Smooth muscle cell (in vitro differentiated cells): ENCODE measurements around the gene BEX5. TPM values are rescaled to one million over a fixed set of nuclear protein-coding genes. Genes with fewer than 3 reads are reported as not detected.
"Not testable (repeated sequence)": the region's sequence is repeated elsewhere in the genome, so short reads cannot be mapped to it uniquely, and the experiment has no call there.

Source experiments
- DNase-seq: peaks from one replicate; lab custom pipeline; 2025; ENCODE audit not compliant: unreplicated experiment; lab: John Stamatoyannopoulos, UW
- H2AFZ ChIP-seq: fragments of 200-600 bp; sonication (generic); 2 replicates; pipeline ENCODE4 v1.6.0; 2016; ENCODE audit warnings: antibody characterized with exemption, low read depth, mild to moderate bottlenecking
- H3F3A ChIP-seq: fragments of 200-600 bp; sonication (generic); 2 replicates; pipeline ENCODE4 v1.6.0; 2017; ENCODE audit warnings: antibody characterized with exemption, low read depth
- H3K27ac ChIP-seq: fragments of 200-600 bp; sonication (generic); 2 replicates; pipeline ENCODE4 v1.5.1; 2016; ENCODE audit warnings: low read depth, mild to moderate bottlenecking
- H3K27me3 ChIP-seq: fragments of 200-600 bp; sonication (generic); 2 replicates; pipeline ENCODE4 v1.6.1; 2016; ENCODE audit warnings: low read depth, mild to moderate bottlenecking
- H3K36me3 ChIP-seq: fragments of 200-600 bp; sonication (generic); 2 replicates; pipeline ENCODE4 v1.5.1; 2016; ENCODE audit warnings: low read depth
- H3K4me1 ChIP-seq: fragments of 200-600 bp; sonication (generic); 2 replicates; pipeline ENCODE4 v1.5.1; 2016; ENCODE audit warnings: low read depth
- H3K4me2 ChIP-seq: fragments of 200-600 bp; sonication (generic); 2 replicates; pipeline ENCODE4 v1.6.0; 2016; ENCODE audit warnings: mild to moderate bottlenecking
- H3K4me3 ChIP-seq: fragments of 200-600 bp; sonication (generic); 2 replicates; pipeline ENCODE4 v1.5.1; 2016; ENCODE audit warnings: mild to moderate bottlenecking
- H3K79me2 ChIP-seq: fragments of 200-600 bp; sonication (generic); 2 replicates; pipeline ENCODE4 v1.6.0; 2016; ENCODE audit warnings: low read depth, mild to moderate bottlenecking
- H3K9ac ChIP-seq: fragments of 200-600 bp; sonication (generic); 2 replicates; pipeline ENCODE4 v1.6.0; 2016; ENCODE audit warnings: low read depth
- H3K9me3 ChIP-seq: fragments of 200-600 bp; sonication (generic); replicated peaks from 2 replicates; pipeline ENCODE4 v1.5.1; 2016; ENCODE audit warnings: low read depth
- H4K20me1 ChIP-seq: fragments of 200-600 bp; sonication (generic); 2 replicates; pipeline ENCODE4 v1.6.0; 2016; ENCODE audit warnings: low read depth
- CTCF ChIP-seq: fragments of 200-600 bp; sonication (generic); IDR thresholded peaks from 2 replicates; pipeline ENCODE4 v1.5.1; 2017; ENCODE audit warnings: borderline replicate concordance, mild to moderate bottlenecking, antibody characterized with exemption; ENCODE audit not compliant: insufficient read depth, poor library complexity, severe bottlenecking
- WGBS: methylation state at CpG from one replicate; pipeline ENCODE4 v1.1.7; 2016; ENCODE audit warnings: low lambda C conversion rate; 5-methylcytosine and 5-hydroxymethylcytosine counted together
- polyA plus RNA-seq: library from polyadenylated mRNA; unstranded; fragments of >200 nt; fragmentation: Nextera tagmentation; extraction: Ambion mirVana; gene quantifications from 2 replicates; pipeline ENCODE4 v1.2.1, GENCODE V29; 2016
- total RNA-seq: library from RNA; depleted of rRNA; stranded (reverse); fragments of >200 nt; gene quantifications from 2 replicates; pipeline ENCODE4 v1.2.3, GENCODE V29; 2014

The BEX5 gene
- total and polyA plus RNA-seq, 2 experiments from 2014 or later: not detected

DNA sequence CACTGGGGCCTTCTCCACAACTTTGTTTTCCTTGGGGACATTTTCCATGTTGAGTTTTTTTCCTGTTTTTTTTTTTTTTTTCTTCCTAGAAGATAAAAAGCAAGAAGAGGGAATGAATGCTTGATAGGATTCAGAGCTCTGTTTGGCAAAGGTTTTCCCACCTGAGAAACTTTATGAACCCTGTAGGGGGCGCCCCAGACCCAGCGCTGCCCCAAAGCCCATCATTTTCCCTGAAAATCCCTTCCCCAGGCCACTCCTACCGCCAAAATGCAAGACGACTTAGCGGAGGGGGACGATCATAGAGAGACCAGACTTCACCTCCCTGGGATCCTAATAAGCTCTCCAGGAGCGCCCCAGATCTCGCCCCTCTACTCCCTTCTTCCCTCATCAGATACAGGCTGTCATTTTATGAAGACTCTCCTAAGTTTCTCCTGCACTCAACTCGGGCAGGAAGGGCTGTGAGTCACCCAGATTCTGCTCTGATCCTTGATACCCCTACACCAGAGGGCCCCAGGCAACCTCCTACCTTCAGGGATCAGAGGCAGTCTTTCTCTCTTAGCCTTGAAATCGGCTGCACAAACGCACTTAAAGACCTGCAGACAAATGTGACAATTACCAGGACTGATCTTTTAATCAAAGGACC, 1.4 kb downstream of the BEX5 start:
- Histone ChIP-seq H3K9ac (no peak overlapping the region), H3K36me3 (no peaks in the 10 kb centered on the region), H3F3A (no peaks in the 10 kb centered on the region), H3K4me1 (no peaks in the 10 kb centered on the region), H4K20me1 (no peaks in the 10 kb centered on the region), H2AFZ (no peak overlapping the region), H3K27ac (no peak overlapping the region), H3K27me3 (no peaks in the 10 kb centered on the region), H3K4me2 (no peak overlapping the region), H3K79me2 (no peaks in the 10 kb centered on the region), H3K4me3 (peak overlapping the region; percentile 30), H3K9me3 (no peaks in the 10 kb centered on the region)
- TF ChIP-seq CTCF: peak; percentile 9
- 42% methylated on average over 11 of the region's 11 CpGs for WGBS
- no peak for DNase-seq

DNA sequence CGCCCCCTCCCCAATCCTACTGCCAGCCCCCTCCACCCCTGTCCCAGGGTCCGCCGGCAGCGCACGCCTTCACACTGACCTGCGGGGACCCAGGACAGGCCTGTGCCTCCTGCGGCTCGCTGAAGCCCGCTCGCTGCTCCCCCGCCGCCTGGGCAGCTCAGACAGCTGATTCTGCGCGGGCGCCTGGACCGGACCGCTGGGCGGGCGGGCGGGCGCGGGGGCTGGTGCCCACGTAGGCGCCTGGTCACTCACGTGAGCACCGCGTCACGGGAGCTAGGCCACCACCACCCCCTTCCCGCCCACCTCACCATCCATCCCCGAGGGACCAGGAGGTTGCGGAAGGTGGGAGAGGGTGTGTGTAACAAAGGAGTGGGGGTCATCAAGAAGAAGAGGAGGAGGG, 13.5 kb downstream of the BEX5 start, which contains the start of gene TCEAL6:
TCEAL6 (minus strand) TSS at position 208 of the 400 bp plus-strand sequence.
- not testable (repeated sequence) for H3F3A ChIP-seq, H2AFZ ChIP-seq, H3K79me2 ChIP-seq, DNase-seq, H3K36me3 ChIP-seq, H3K9ac ChIP-seq, H4K20me1 ChIP-seq, H3K4me3 ChIP-seq, H3K4me2 ChIP-seq, H3K27me3 ChIP-seq, H3K27ac ChIP-seq, H3K4me1 ChIP-seq, H3K9me3 ChIP-seq
- WGBS: 92% methylated on average over 12 of the region's 31 CpGs

DNA sequence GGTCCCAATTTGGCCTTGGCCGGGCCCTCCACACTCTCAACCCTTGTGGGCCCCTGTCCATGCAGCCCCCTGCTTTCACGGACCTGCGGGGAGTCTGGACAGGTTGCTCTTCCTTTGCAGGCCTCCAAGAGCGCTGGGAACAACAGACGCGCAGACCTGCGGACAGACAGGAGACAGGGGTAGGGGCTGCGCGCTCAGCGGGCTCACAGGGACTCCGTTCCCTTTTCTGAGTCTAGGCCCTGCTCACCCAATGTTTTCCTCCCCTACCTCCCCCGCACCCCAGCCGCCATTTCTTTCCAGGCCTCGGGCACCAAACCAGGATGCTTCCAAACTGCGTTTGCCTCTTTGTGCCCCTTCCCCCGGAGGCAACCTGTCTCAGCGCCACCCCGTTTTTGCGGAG, 14.1 kb downstream of the BEX5 start:
- H3K9me3 ChIP-seq, H3K9ac ChIP-seq, H3K27me3 ChIP-seq, DNase-seq, H4K20me1 ChIP-seq, H3F3A ChIP-seq, H3K27ac ChIP-seq, H3K4me1 ChIP-seq, H3K4me3 ChIP-seq, H3K4me2 ChIP-seq, H3K79me2 ChIP-seq, H3K36me3 ChIP-seq, H2AFZ ChIP-seq: not testable (repeated sequence)
- 89% methylated on average over 19 of the region's 19 CpGs for WGBS

DNA sequence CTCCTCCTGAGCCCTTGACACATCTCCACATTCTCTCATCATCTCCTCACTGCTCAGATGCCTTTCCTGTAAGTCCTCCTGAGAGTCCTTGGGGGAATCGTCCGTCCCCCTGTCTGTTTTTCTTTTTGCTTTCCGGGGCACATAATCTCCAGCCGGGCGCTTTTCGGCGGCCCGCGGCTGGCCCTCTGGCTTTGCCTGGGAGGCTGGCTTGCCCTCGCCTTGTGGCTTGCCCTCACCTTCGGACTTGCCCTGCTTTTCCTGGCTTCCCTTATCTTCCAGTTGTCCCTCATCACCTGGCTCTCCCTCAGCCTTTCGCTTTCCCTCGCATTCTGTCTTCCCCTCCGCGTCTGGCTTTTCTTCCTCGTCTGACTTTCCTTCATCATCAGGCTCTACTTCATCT, 14.9 kb downstream of the BEX5 start:
- not testable (repeated sequence) for H3K4me2 ChIP-seq, DNase-seq, H3K9ac ChIP-seq, H3K36me3 ChIP-seq, H4K20me1 ChIP-seq, H3K27me3 ChIP-seq, H3K4me1 ChIP-seq, H3K27ac ChIP-seq, H3F3A ChIP-seq, H3K9me3 ChIP-seq, H2AFZ ChIP-seq, H3K4me3 ChIP-seq, H3K79me2 ChIP-seq
- WGBS: 88% methylated on average over 16 of the region's 16 CpGs

- Histone ChIP-seq H3K9me3 (no peaks in the 10 kb centered on the region), H3K79me2 (no peaks in the 10 kb centered on the region), H3K9ac (no peak overlapping the region), H3K4me3 (no peak overlapping the region), H3K4me1 (no peaks in the 10 kb centered on the region), H3F3A (no peaks in the 10 kb centered on the region), H4K20me1 (no peaks in the 10 kb centered on the region), H3K36me3 (no peaks in the 10 kb centered on the region), H2AFZ (no peak overlapping the region), H3K27ac (no peak overlapping the region), H3K4me2 (no peak overlapping the region), H3K27me3 (no peaks in the 10 kb centered on the region)
- 86% methylated on average over 4 of the region's 4 CpGs for WGBS
- DNase-seq: no peak
- no peak for TF ChIP-seq CTCF
These were observed 17.7 kb downstream of the BEX5 start for GRCh38 chrX:102138064-102138463.
